Mesenchymal stem cell (in vitro differentiated cells and primary cell): ENCODE data around the gene RAB3D.
"Not testable (repeated sequence)": the region's sequence is repeated elsewhere in the genome, so short reads cannot be mapped to it uniquely, and the experiment has no call there.

Experiments
- DNase-seq: peaks from one replicate; pipeline ENCODE4 v3.0.0-alpha.2; 2013
- H2AFZ ChIP-seq: one replicate; pipeline ENCODE4 v1.6.1; 2013; ENCODE audit warnings: low read depth, mild to moderate bottlenecking, control low read depth, inconsistent platforms, low read length, moderate library complexity
- H2AK5ac ChIP-seq: 2 replicates; pipeline ENCODE4 v1.6.1; 2013; ENCODE audit warnings: low read length, moderate library complexity, mild to moderate bottlenecking, inconsistent platforms; ENCODE audit not compliant: severe bottlenecking
- H2BK120ac ChIP-seq: one replicate; pipeline ENCODE4 v1.6.1; 2013; ENCODE audit warnings: low read depth, mild to moderate bottlenecking, inconsistent platforms, low read length, moderate library complexity
- H2BK12ac ChIP-seq, 2 experiments: one replicate each; pipeline ENCODE4 v1.6.1; 2013; ENCODE audit warnings: inconsistent platforms in 2 of 2, low read length in 2 of 2, mild to moderate bottlenecking in 2 of 2, moderate library complexity in 2 of 2, control low read depth in 1 of 2
- H2BK15ac ChIP-seq: one replicate; pipeline ENCODE4 v1.6.1; 2013; ENCODE audit warnings: mild to moderate bottlenecking, low read depth, inconsistent platforms; ENCODE audit not compliant: poor library complexity, severe bottlenecking
- H2BK5ac ChIP-seq: 2 replicates; pipeline ENCODE4 v1.6.1; 2013; ENCODE audit warnings: low read depth, mild to moderate bottlenecking, low read length, control low read depth, inconsistent platforms; ENCODE audit not compliant: poor library complexity, severe bottlenecking
- H3K14ac ChIP-seq, 2 experiments: one replicate each; pipeline ENCODE4 v1.6.1; 2013; ENCODE audit warnings: inconsistent platforms in 2 of 2, low read length in 2 of 2, control low read depth in 1 of 2, mild to moderate bottlenecking in 1 of 2, moderate library complexity in 1 of 2
- H3K18ac ChIP-seq, 2 experiments: one replicate each; pipeline ENCODE4 v1.6.1; 2013; ENCODE audit warnings: inconsistent platforms in 2 of 2, low read length in 2 of 2, control low read depth in 1 of 2, low read depth in 1 of 2, mild to moderate bottlenecking in 1 of 2
- H3K23ac ChIP-seq, 2 experiments: one replicate each; pipeline ENCODE4 v1.6.1; 2013; ENCODE audit warnings: inconsistent platforms in 2 of 2, low read length in 2 of 2, mild to moderate bottlenecking in 2 of 2, moderate library complexity in 2 of 2, control low read depth in 1 of 2
- H3K27ac ChIP-seq: 2 replicates; pipeline ENCODE4 v1.5.1; 2013; ENCODE audit warnings: mild to moderate bottlenecking, moderate library complexity, low read length, control low read depth, inconsistent platforms; ENCODE audit not compliant: poor library complexity, severe bottlenecking
- H3K27me3 ChIP-seq, 2 experiments: 2 replicates each; pipeline versions ENCODE4 v1.6.1 to v1.7.0; 2013; ENCODE audit warnings: low read length in 2 of 2, mild to moderate bottlenecking in 2 of 2, moderate library complexity in 2 of 2, control low read depth in 1 of 2, inconsistent platforms in 1 of 2; ENCODE audit not compliant: control insufficient read depth in 1 of 2, insufficient read depth in 1 of 2
- H3K36me3 ChIP-seq, 2 experiments: 2 replicates each; pipeline versions ENCODE4 v1.6.1 to v1.7.0; 2013; ENCODE audit warnings: low read length in 2 of 2, control low read depth in 1 of 2, inconsistent platforms in 1 of 2, low read depth in 1 of 2, mild to moderate bottlenecking in 1 of 2; ENCODE audit not compliant: insufficient read depth in 2 of 2, control insufficient read depth in 1 of 2
- H3K4ac ChIP-seq, 2 experiments: one replicate each; pipeline ENCODE4 v1.6.1; 2013; ENCODE audit warnings: inconsistent platforms in 2 of 2, low read length in 2 of 2, mild to moderate bottlenecking in 2 of 2, moderate library complexity in 2 of 2, control low read depth in 1 of 2, low read depth in 1 of 2
- H3K4me1 ChIP-seq: 2 replicates; pipeline ENCODE4 v1.6.1; 2013; ENCODE audit warnings: low read depth, low read length, control low read depth; ENCODE audit not compliant: control insufficient read depth, insufficient read depth
- H3K4me2 ChIP-seq: 2 replicates; pipeline ENCODE4 v1.6.1; 2013; ENCODE audit warnings: low read length, mild to moderate bottlenecking, inconsistent platforms; ENCODE audit not compliant: poor library complexity, severe bottlenecking
- H3K4me3 ChIP-seq, 2 experiments: 2 replicates each; pipeline versions ENCODE4 v1.5.1 to v1.7.0; 2013; ENCODE audit warnings: low read length in 2 of 2, mild to moderate bottlenecking in 2 of 2, control low read depth in 1 of 2, low read depth in 1 of 2; ENCODE audit not compliant: insufficient read depth in 1 of 2
- H3K79me1 ChIP-seq: replicated peaks from 2 replicates; pipeline ENCODE4 v1.6.1; 2013; ENCODE audit warnings: mild to moderate bottlenecking, control low read depth, low read length, inconsistent platforms; ENCODE audit not compliant: poor library complexity, severe bottlenecking
- H3K9ac ChIP-seq: 2 replicates; pipeline ENCODE4 v1.7.0; 2013; ENCODE audit warnings: mild to moderate bottlenecking, low read length, moderate library complexity
- H3K9me3 ChIP-seq: 2 replicates; pipeline ENCODE4 v1.7.0; 2013; ENCODE audit warnings: mild to moderate bottlenecking, low read length; ENCODE audit not compliant: control insufficient read depth
- H4K8ac ChIP-seq: one replicate; pipeline ENCODE4 v1.6.1; 2013; ENCODE audit warnings: inconsistent platforms, mild to moderate bottlenecking, low read length, moderate library complexity
- H4K91ac ChIP-seq: one replicate; pipeline ENCODE4 v1.6.1; 2013; ENCODE audit warnings: mild to moderate bottlenecking, low read length, inconsistent platforms
- whole genome bisulfite sequencing: methylation state at CpG from one replicate; pipeline ENCODE4 v1.1.7; 2013; ENCODE audit warnings: mixed read lengths; 5-methylcytosine and 5-hydroxymethylcytosine counted together

RAB3D gene

GRCh38 chr19:11346104-11346940, 6.9 kb upstream of the RAB3D start, which contains the start of the genes CCDC159 and TMEM205:
Gene CCDC159 (plus strand): TSS chr19:11346519. CDS start chr19:11346607, 88 bp downstream.
Gene TMEM205 (minus strand): TSS chr19:11346268. CDS start chr19:11345619, 649 bp downstream.
- peak within 1 kb of the TSS; percentile 89 for H3K9ac ChIP-seq
- H2BK12ac ChIP-seq = peak within 1 kb of the TSS; percentile 55 to 91
- H3K4me3 ChIP-seq = peak within 1 kb of the TSS; percentile 77 to 89
- WGBS = under 1% methylated on average over 50 of the region's 50 CpGs
- peak within 1 kb of the TSS; percentile 19 to 88 for H3K4ac ChIP-seq
- H2AFZ ChIP-seq = peak within 1 kb of the TSS; percentile 47
- peak within 1 kb of the TSS; percentile 58 for H2AK5ac ChIP-seq
- H3K18ac ChIP-seq = peak within 1 kb of the TSS; percentile 54 to 60
- H2BK120ac ChIP-seq = peak within 1 kb of the TSS; percentile 50
- peak within 1 kb of the TSS; percentile 51 for H3K27ac ChIP-seq
- H4K8ac ChIP-seq = peak within 1 kb of the TSS; percentile 89
- no peak within 1 kb of the TSS for H3K23ac ChIP-seq
- peaks cover 12% of the 10 kb centered on the region for H3K79me1 ChIP-seq
- H4K91ac ChIP-seq = peak within 1 kb of the TSS; percentile 81
- peaks cover 4 to 10% of the 10 kb centered on the region in 2 experiments for H3K36me3 ChIP-seq
- peak within 1 kb of the TSS; percentile 46 for H2BK5ac ChIP-seq
- peaks cover 10% of the 10 kb centered on the region for H3K9me3 ChIP-seq
- H3K4me1 ChIP-seq = peaks cover 14% of the 10 kb centered on the region
- peak within 1 kb of the TSS; percentile 94 for H2BK15ac ChIP-seq
- DNase-seq = peak; percentile 100
- peak within 1 kb of the TSS; percentile 86 for H3K4me2 ChIP-seq
- no peaks in the 10 kb centered on the region for H3K27me3 ChIP-seq
- H3K14ac ChIP-seq = peak within 1 kb of the TSS in 1 of 2 experiments; percentile 49

- no peaks in the 10 kb centered on the region for H3K27me3 ChIP-seq
- peak overlapping the region; percentile 55 to 91 for H2BK12ac ChIP-seq
- H3K79me1 ChIP-seq = peaks cover 12% of the 10 kb centered on the region
- no peak for DNase-seq
- H2BK15ac ChIP-seq = peak overlapping the region; percentile 92
- H2AK5ac ChIP-seq = peak overlapping the region; percentile 49
- peaks cover 4 to 13% of the 10 kb centered on the region in 2 experiments for H3K36me3 ChIP-seq
- no peak overlapping the region for H2BK5ac ChIP-seq
- H3K9ac ChIP-seq = peak overlapping the region; percentile 89
- H3K23ac ChIP-seq = no peak overlapping the region
- no peak overlapping the region for H3K27ac ChIP-seq
- peak overlapping the region in 1 of 2 experiments; percentile 89 for H3K4me3 ChIP-seq
- H4K91ac ChIP-seq = peak overlapping the region; percentile 48
- peak overlapping the region; percentile 80 for H4K8ac ChIP-seq
- peak overlapping the region; percentile 50 for H2BK120ac ChIP-seq
- H3K4ac ChIP-seq = peak overlapping the region; percentile 13 to 19
- peaks cover 10% of the 10 kb centered on the region for H3K9me3 ChIP-seq
- no peak overlapping the region for H3K14ac ChIP-seq
- 75% methylated on average over 15 of the region's 15 CpGs for WGBS
- H3K18ac ChIP-seq = peak overlapping the region; percentile 29 to 60
- peaks cover 14% of the 10 kb centered on the region for H3K4me1 ChIP-seq
- H2AFZ ChIP-seq = no peak overlapping the region
- H3K4me2 ChIP-seq = peak overlapping the region; percentile 60
Observed at GRCh38 chr19:11345122-11345803, 5.8 kb upstream of the RAB3D start.

GRCh38 chr19:11342429-11342828, 3.0 kb upstream of the RAB3D start:
- H3K4me2 ChIP-seq = no peak overlapping the region
- peaks cover 31% of the 10 kb centered on the region for H3K4me1 ChIP-seq
- H2AFZ ChIP-seq = no peak overlapping the region
- H2BK15ac ChIP-seq = no peak overlapping the region
- no peak overlapping the region for H3K4me3 ChIP-seq
- no peak overlapping the region for H3K27ac ChIP-seq
- no peak overlapping the region for H2BK12ac ChIP-seq
- H3K79me1 ChIP-seq = peaks cover 12% of the 10 kb centered on the region
- no peaks in the 10 kb centered on the region for H3K9me3 ChIP-seq
- H4K8ac ChIP-seq = no peak overlapping the region
- H3K4ac ChIP-seq = no peak overlapping the region
- no peak for DNase-seq
- H3K36me3 ChIP-seq = peaks cover 4 to 13% of the 10 kb centered on the region in 2 experiments
- no peak overlapping the region for H3K14ac ChIP-seq
- no peak overlapping the region for H2AK5ac ChIP-seq
- no peak overlapping the region for H3K23ac ChIP-seq
- no peak overlapping the region for H2BK120ac ChIP-seq
- H4K91ac ChIP-seq = no peak overlapping the region
- 100% methylated on average over 1 of the region's 3 CpGs for WGBS
- H3K18ac ChIP-seq = peak overlapping the region in 1 of 2 experiments; percentile 72
- no peak overlapping the region for H2BK5ac ChIP-seq
- H3K27me3 ChIP-seq = no peaks in the 10 kb centered on the region
- H3K9ac ChIP-seq = no peak overlapping the region

- peak overlapping the region in 1 of 2 experiments; percentile 82 for H3K4me3 ChIP-seq
- peak overlapping the region; percentile 50 for H2BK15ac ChIP-seq
- H3K27ac ChIP-seq, H3K23ac ChIP-seq, H2BK5ac ChIP-seq, H2AK5ac ChIP-seq, H2AFZ ChIP-seq, H3K27me3 ChIP-seq, H3K79me1 ChIP-seq, H4K91ac ChIP-seq, H3K14ac ChIP-seq, H3K4me2 ChIP-seq, DNase-seq, H3K9me3 ChIP-seq: not testable (repeated sequence)
- H3K36me3 ChIP-seq = peaks cover 16 to 22% of the 10 kb centered on the region in 2 experiments
- H4K8ac ChIP-seq = peak overlapping the region; percentile 45
- 93% methylated on average over 8 of the region's 8 CpGs for WGBS
- peaks cover 24% of the 10 kb centered on the region for H3K4me1 ChIP-seq
- peak overlapping the region; percentile 85 for H3K9ac ChIP-seq
- peak overlapping the region; percentile 13 to 26 for H3K18ac ChIP-seq
- peak overlapping the region in 1 of 2 experiments; percentile 46 for H3K4ac ChIP-seq
- H2BK12ac ChIP-seq = peak overlapping the region; percentile 20 to 87
- H2BK120ac ChIP-seq = peak overlapping the region; percentile 43
Observed at GRCh38 chr19:11340099-11340467, 626 bp upstream of the RAB3D start.
